ENCODE data around the gene LRCOL1. TPM values are rescaled to one million over a fixed set of nuclear protein-coding genes. Genes with fewer than 3 reads are reported as not detected.

LRCOL1 gene
- total and polyA plus RNA-seq, 2 experiments from 2014 or later: 1.7 TPM; not detected in 1

DNA sequence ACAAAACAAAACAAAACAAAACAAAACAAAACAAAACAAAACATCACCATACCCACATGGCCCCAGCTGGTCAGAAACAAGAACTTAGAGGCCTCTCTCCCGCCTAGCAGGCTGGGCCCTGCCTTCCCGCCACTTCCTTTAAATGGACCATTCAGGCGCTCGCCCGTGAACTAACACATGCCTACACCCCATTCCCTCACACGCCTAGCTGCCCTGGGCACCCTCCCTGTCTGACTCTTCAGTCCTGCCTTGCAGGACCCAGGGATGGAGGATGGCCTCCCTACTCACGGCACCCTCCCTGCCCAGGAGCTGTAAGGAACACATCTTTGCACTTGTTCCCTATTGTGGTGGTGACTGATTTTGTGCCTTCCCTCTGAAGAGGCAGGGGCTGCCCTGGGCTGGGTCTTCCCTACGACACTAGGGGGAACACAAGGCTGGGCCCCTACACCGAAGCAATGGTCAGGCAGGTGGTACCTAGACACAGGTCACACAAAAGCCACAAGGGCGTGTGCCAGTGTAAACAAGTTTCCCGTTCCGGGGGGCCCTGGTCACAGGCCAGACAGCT is 29.7 kb upstream of the LRCOL1 start:
- no peak overlapping the region for H2AFZ ChIP-seq
- Mint-ChIP-seq H3K27ac (no peak overlapping the region; the same call in 1 of the 2 replicates), H3K4me3 (no peak overlapping the region), H3K9me3 (no peaks in the 10 kb centered on the region), H3K27me3 (ENCODE audit: insufficient read depth, low read depth, poor library complexity) (peaks cover 14% of the 10 kb centered on the region), H3K4me1 (no peaks in the 10 kb centered on the region), H3K36me3 (ENCODE audit: low read depth) (peaks cover 82% of the 10 kb centered on the region)
- no peaks in the 10 kb centered on the region for H3K79me2 ChIP-seq (replicated peaks; ENCODE audit: insufficient read depth)
- no peaks in the 10 kb centered on the region for H3K9me2 ChIP-seq (ENCODE audit: insufficient read depth)
- peaks cover 11% of the 10 kb centered on the region; the same call in 1 of the 2 replicates for H3F3A ChIP-seq (replicated peaks; ENCODE audit: low read depth)
- H3K4me3 ChIP-seq: no peak overlapping the region
- TF ChIP-seq JUNB (IDR thresholded peaks at IDR 0.05; ENCODE audit: unreplicated experiment) (no peak), EZH2 (IDR thresholded peaks at IDR 0.05; ENCODE audit: low read depth, unreplicated experiment) (no peak), ZNF114 (CRISPR knock-in tag; IDR thresholded peaks at IDR 0.05) (no peak), ZNF331 (CRISPR knock-in tag; IDR thresholded peaks at IDR 0.05; ENCODE audit: low read depth) (no peak), STAT1 (IDR thresholded peaks at IDR 0.05; ENCODE audit: unreplicated experiment) (no peak), POLR2AphosphoS5 (IDR thresholded peaks at IDR 0.05; ENCODE audit: low read depth) (no peak), CREB1 (CRISPR knock-in tag; IDR thresholded peaks at IDR 0.05; ENCODE audit: low read depth) (no peak), EZH2phosphoT487 (IDR thresholded peaks at IDR 0.05; ENCODE audit: unreplicated experiment) (no peak), NANOG (IDR thresholded peaks at IDR 0.05; ENCODE audit: borderline replicate concordance) (no peak)
- TF ChIP-seq, protein P1, sequence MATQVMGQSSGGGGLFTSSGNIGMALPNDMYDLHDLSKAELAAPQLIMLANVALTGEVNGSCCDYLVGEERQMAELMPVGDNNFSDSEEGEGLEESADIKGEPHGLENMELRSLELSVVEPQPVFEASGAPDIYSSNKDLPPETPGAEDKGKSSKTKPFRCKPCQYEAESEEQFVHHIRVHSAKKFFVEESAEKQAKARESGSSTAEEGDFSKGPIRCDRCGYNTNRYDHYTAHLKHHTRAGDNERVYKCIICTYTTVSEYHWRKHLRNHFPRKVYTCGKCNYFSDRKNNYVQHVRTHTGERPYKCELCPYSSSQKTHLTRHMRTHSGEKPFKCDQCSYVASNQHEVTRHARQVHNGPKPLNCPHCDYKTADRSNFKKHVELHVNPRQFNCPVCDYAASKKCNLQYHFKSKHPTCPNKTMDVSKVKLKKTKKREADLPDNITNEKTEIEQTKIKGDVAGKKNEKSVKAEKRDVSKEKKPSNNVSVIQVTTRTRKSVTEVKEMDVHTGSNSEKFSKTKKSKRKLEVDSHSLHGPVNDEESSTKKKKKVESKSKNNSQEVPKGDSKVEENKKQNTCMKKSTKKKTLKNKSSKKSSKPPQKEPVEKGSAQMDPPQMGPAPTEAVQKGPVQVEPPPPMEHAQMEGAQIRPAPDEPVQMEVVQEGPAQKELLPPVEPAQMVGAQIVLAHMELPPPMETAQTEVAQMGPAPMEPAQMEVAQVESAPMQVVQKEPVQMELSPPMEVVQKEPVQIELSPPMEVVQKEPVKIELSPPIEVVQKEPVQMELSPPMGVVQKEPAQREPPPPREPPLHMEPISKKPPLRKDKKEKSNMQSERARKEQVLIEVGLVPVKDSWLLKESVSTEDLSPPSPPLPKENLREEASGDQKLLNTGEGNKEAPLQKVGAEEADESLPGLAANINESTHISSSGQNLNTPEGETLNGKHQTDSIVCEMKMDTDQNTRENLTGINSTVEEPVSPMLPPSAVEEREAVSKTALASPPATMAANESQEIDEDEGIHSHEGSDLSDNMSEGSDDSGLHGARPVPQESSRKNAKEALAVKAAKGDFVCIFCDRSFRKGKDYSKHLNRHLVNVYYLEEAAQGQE (IDR thresholded peaks at IDR 0.05; ENCODE audit: unreplicated experiment): no peak
- TF ChIP-seq, protein P2, sequence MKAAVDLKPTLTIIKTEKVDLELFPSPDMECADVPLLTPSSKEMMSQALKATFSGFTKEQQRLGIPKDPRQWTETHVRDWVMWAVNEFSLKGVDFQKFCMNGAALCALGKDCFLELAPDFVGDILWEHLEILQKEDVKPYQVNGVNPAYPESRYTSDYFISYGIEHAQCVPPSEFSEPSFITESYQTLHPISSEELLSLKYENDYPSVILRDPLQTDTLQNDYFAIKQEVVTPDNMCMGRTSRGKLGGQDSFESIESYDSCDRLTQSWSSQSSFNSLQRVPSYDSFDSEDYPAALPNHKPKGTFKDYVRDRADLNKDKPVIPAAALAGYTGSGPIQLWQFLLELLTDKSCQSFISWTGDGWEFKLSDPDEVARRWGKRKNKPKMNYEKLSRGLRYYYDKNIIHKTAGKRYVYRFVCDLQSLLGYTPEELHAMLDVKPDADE (IDR thresholded peaks at IDR 0.05): no peak
- TF ChIP-seq, protein P3, sequence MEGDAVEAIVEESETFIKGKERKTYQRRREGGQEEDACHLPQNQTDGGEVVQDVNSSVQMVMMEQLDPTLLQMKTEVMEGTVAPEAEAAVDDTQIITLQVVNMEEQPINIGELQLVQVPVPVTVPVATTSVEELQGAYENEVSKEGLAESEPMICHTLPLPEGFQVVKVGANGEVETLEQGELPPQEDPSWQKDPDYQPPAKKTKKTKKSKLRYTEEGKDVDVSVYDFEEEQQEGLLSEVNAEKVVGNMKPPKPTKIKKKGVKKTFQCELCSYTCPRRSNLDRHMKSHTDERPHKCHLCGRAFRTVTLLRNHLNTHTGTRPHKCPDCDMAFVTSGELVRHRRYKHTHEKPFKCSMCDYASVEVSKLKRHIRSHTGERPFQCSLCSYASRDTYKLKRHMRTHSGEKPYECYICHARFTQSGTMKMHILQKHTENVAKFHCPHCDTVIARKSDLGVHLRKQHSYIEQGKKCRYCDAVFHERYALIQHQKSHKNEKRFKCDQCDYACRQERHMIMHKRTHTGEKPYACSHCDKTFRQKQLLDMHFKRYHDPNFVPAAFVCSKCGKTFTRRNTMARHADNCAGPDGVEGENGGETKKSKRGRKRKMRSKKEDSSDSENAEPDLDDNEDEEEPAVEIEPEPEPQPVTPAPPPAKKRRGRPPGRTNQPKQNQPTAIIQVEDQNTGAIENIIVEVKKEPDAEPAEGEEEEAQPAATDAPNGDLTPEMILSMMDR (conservative IDR thresholded peaks at IDR 0.05; ENCODE audit: low read depth in 2 of 2): no peak
- H3K4me1 ChIP-seq (ENCODE audit: insufficient read depth): no peaks in the 10 kb centered on the region
- peaks cover 21% of the 10 kb centered on the region for H4K20me1 ChIP-seq (replicated peaks; ENCODE audit: insufficient read depth)
- ATAC-seq (no peak), DNase-seq (ENCODE audit: low spot score) (no peak)
- no peak overlapping the region for H3K27ac ChIP-seq (ENCODE audit: low read depth)
- no peak overlapping the region for H3K4me2 ChIP-seq
- H3K27me3 ChIP-seq (ENCODE audit: insufficient read depth): no peaks in the 10 kb centered on the region
- H3K36me3 ChIP-seq (ENCODE audit: insufficient read depth): peaks cover 24% of the 10 kb centered on the region
